Keratinocyte (primary cell): ENCODE data around the gene SLC4A5. TPM values are rescaled to one million over a fixed set of nuclear protein-coding genes. Genes with fewer than 3 reads are reported as not detected.

ENCODE experiments used
- DNase-seq: peaks from one replicate; pipeline ENCODE4 v3.0.0-alpha.2; 2011; ENCODE audit warnings: low read depth, missing footprints, low spot score
- FAIRE-seq: peaks from 2 replicates; lab custom pipeline; 2011; peaks lifted over from hg19 to GRCh38; lab: Jason Lieb, UNC
- H2AFZ ChIP-seq: 2 replicates; pipeline ENCODE4 v1.6.0; 2012; ENCODE audit warnings: low read length, control low read depth, inconsistent platforms; ENCODE audit not compliant: control insufficient read depth
- H3K27ac ChIP-seq: 2 replicates; pipeline ENCODE4 v1.5.1; 2011; ENCODE audit warnings: low read length; ENCODE audit not compliant: control insufficient read depth, insufficient read depth
- H3K27me3 ChIP-seq: 3 replicates; pipeline ENCODE4 v1.6.0; 2011; ENCODE audit warnings: low read length; ENCODE audit not compliant: control insufficient read depth, insufficient read depth; ENCODE audit errors: extremely low read depth
- H3K36me3 ChIP-seq, 2 experiments: 2 replicates in 1 of 2; 3 replicates in 1 of 2; pipeline ENCODE4 v1.5.1; 2011; ENCODE audit warnings: low read length in 2 of 2, mild to moderate bottlenecking in 1 of 2; ENCODE audit not compliant: control insufficient read depth in 2 of 2, insufficient read depth in 2 of 2; ENCODE audit errors: extremely low read depth in 1 of 2
- H3K4me1 ChIP-seq: 3 replicates; pipeline ENCODE4 v1.5.1; 2011; ENCODE audit warnings: low read length; ENCODE audit not compliant: control insufficient read depth, insufficient read depth; ENCODE audit errors: extremely low read depth
- H3K4me2 ChIP-seq: 3 replicates; pipeline ENCODE4 v1.6.0; 2011; ENCODE audit warnings: low read depth, low read length; ENCODE audit not compliant: control insufficient read depth, insufficient read depth; ENCODE audit errors: extremely low read depth
- H3K4me3 ChIP-seq, 3 experiments: fragments of 200-600 bp in 1 of 3; sonication (generic) in 1 of 3; 2 replicates in 2 of 3; 3 replicates in 1 of 3; pipeline ENCODE4 v1.5.1; 2011 to 2016; ENCODE audit warnings: low read length in 3 of 3, mild to moderate bottlenecking in 3 of 3, control low read depth in 2 of 3, inconsistent platforms in 1 of 3, low read depth in 1 of 3, mixed read lengths in 1 of 3, mixed run types in 1 of 3, moderate library complexity in 1 of 3; ENCODE audit not compliant: control insufficient read depth in 2 of 3, insufficient read depth in 2 of 3; ENCODE audit errors: extremely low read depth in 1 of 3
- H3K79me2 ChIP-seq: 2 replicates; pipeline ENCODE4 v1.6.0; 2012; ENCODE audit warnings: low read length; ENCODE audit not compliant: control insufficient read depth, insufficient read depth
- H3K9ac ChIP-seq: 3 replicates; pipeline ENCODE4 v1.6.0; 2011; ENCODE audit warnings: low read length; ENCODE audit not compliant: control insufficient read depth, insufficient read depth; ENCODE audit errors: extremely low read depth
- H3K9me1 ChIP-seq: 3 replicates; pipeline ENCODE4 v1.6.0; 2011; ENCODE audit warnings: low read length; ENCODE audit not compliant: control insufficient read depth, insufficient read depth; ENCODE audit errors: extremely low read depth
- H3K9me3 ChIP-seq: 2 replicates; pipeline ENCODE4 v1.5.1; 2012; ENCODE audit warnings: low read depth, low read length; ENCODE audit not compliant: control insufficient read depth
- H4K20me1 ChIP-seq: 3 replicates; pipeline ENCODE4 v1.6.0; 2011; ENCODE audit warnings: low read length; ENCODE audit not compliant: control insufficient read depth, insufficient read depth; ENCODE audit errors: extremely low read depth
- EZH2 ChIP-seq: IDR thresholded peaks from one replicate; pipeline ENCODE4 v1.6.1; 2012; ENCODE audit warnings: inconsistent platforms, mild to moderate bottlenecking, low read length, moderate library complexity
- dilution Hi-C: fragments of 300-500 bp; cut with MboI; formaldehyde crosslinking; loops from one replicate; pipeline ENCODE4 v1.7.0; 2020; ENCODE audit warnings: low sequenced_read_pairs; ENCODE audit not compliant: extremely low pct_ligation_motif_present
- polyA plus RNA-seq, 5 experiments: library from polyadenylated mRNA; depleted of rRNA in 3 of 5; stranded (reverse) in 3 of 5; stranded (forward) in 1 of 5; unstranded in 1 of 5; fragments of >200 nt; gene quantifications; 1 replicate in 1 of 5; 2 replicates in 3 of 5; 3 replicates in 1 of 5; pipeline versions ENCODE4 v1.2.1 to v1.2.3, GENCODE V29; 2011 to 2012; ENCODE audit warnings: missing spikeins in 2 of 5, low read depth in 1 of 5, low replicate concordance in 1 of 5
- TF ChIP-seq, protein P1 (sequence below), 3 experiments: IDR thresholded peaks in 1 of 3; conservative IDR thresholded peaks in 1 of 3; optimal IDR thresholded peaks in 1 of 3; 2 replicates in 2 of 3; 3 replicates in 1 of 3; pipeline versions ENCODE3 to v1.5.1; 2011; ENCODE audit warnings: low read length in 3 of 3, mild to moderate bottlenecking in 3 of 3, moderate library complexity in 2 of 3, control low read depth in 1 of 3, inconsistent platforms in 1 of 3; ENCODE audit not compliant: insufficient read depth in 2 of 3; ENCODE audit errors: extremely low read depth in 1 of 3

SLC4A5 gene
- polyA plus RNA-seq, 1 donor (not counting 4 experiments of a cell fraction or from before 2014, with no cell fraction given) = 0.22 TPM

DNA sequence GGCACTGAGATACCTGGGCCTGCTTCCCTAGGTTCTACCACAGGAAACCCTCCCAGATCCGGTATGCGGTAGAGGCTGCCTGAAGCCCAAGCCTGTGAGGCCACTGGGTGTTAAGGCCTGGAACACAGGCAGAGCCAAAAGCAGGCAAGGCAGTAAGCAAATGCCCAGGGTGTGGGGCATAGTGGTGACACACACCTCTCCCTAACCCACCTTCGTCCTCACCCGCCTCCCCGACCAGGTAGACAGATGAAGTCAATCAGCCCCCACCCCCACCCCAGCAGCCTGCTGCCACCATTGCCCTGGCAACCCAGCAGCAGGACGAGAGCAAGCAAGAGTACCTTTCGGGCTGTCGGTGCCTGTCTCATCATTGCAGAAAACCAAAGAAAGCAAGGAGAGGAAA lies 30.8 kb upstream of the SLC4A5 start:
- dilution Hi-C loops = no loop called here
- Histone ChIP-seq H3K9me3 (no peaks in the 10 kb centered on the region), H3K4me2 (no peak overlapping the region), H3K9ac (no peak overlapping the region), H3K27ac (no peak overlapping the region), H3K9me1 (peaks cover 4% of the 10 kb centered on the region), H2AFZ (no peak overlapping the region), H3K4me3 (no peak overlapping the region), H4K20me1 (peaks cover 4% of the 10 kb centered on the region), H3K36me3 (peaks cover 41 to 44% of the 10 kb centered on the region in 2 experiments), H3K79me2 (peaks cover 18% of the 10 kb centered on the region), H3K4me1 (peaks cover 16% of the 10 kb centered on the region), H3K27me3 (no peaks in the 10 kb centered on the region)
- no peak for DNase-seq
- no peak for FAIRE-seq
- TF ChIP-seq EZH2 = no peak
- TF ChIP-seq, protein P1, sequence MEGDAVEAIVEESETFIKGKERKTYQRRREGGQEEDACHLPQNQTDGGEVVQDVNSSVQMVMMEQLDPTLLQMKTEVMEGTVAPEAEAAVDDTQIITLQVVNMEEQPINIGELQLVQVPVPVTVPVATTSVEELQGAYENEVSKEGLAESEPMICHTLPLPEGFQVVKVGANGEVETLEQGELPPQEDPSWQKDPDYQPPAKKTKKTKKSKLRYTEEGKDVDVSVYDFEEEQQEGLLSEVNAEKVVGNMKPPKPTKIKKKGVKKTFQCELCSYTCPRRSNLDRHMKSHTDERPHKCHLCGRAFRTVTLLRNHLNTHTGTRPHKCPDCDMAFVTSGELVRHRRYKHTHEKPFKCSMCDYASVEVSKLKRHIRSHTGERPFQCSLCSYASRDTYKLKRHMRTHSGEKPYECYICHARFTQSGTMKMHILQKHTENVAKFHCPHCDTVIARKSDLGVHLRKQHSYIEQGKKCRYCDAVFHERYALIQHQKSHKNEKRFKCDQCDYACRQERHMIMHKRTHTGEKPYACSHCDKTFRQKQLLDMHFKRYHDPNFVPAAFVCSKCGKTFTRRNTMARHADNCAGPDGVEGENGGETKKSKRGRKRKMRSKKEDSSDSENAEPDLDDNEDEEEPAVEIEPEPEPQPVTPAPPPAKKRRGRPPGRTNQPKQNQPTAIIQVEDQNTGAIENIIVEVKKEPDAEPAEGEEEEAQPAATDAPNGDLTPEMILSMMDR (optimal IDR thresholded peaks at IDR 0.05 in 1 of 3, IDR thresholded peaks at IDR 0.05 in 1 of 3, conservative IDR thresholded peaks at IDR 0.05 in 1 of 3; ENCODE audit: extremely low read depth in 1 of 3, insufficient read depth in 2 of 3, low read length in 3 of 3) = no peak

DNA sequence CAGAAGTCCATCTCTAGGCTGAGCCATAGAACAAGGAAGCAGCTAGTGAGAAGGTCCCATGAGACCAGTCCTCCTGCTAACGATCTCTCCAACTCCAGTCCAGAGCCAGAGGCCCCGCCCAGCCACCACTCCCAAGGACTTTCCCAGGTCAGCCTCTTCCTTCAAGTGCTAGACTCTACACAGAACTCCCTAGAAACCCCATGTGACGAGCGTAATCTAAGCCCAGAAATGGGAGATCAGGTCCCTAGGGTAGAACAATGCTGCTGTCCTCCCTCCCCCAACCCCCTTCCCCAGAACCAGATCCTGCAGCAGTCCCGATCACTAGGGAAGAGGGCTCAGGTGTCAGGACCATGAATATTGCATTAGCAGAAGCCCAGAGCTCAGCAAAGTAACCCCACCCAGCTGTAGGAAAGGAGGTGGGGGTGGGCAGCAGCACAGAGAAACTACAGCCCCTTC lies 30.0 kb upstream of the SLC4A5 start:
- dilution Hi-C loops = no loop called here
- TF ChIP-seq EZH2 = no peak
- TF ChIP-seq, protein P1 (optimal IDR thresholded peaks at IDR 0.05 in 1 of 3, IDR thresholded peaks at IDR 0.05 in 1 of 3, conservative IDR thresholded peaks at IDR 0.05 in 1 of 3; ENCODE audit: extremely low read depth in 1 of 3, insufficient read depth in 2 of 3, low read length in 3 of 3) = no peak
- no peak overlapping the region for H3K9ac ChIP-seq
- H3K27ac ChIP-seq = no peak overlapping the region
- H3K4me3 ChIP-seq = no peak overlapping the region
- H3K9me3 ChIP-seq = no peaks in the 10 kb centered on the region
- H3K9me1 ChIP-seq = peaks cover 4% of the 10 kb centered on the region
- H3K36me3 ChIP-seq = peaks cover 48 to 49% of the 10 kb centered on the region in 2 experiments
- DNase-seq (no peak), FAIRE-seq (peak; percentile 17)
- no peaks in the 10 kb centered on the region for H4K20me1 ChIP-seq
- H2AFZ ChIP-seq = no peak overlapping the region
- H3K79me2 ChIP-seq = peaks cover 11% of the 10 kb centered on the region
- no peak overlapping the region for H3K4me2 ChIP-seq
- no peaks in the 10 kb centered on the region for H3K27me3 ChIP-seq
- peaks cover 10% of the 10 kb centered on the region for H3K4me1 ChIP-seq
